ENCODE data around the gene FAM89B.

The FAM89B gene

GRCh38 chr11:65591939-65592857 is 19.9 kb downstream of the FAM89B start:
- H3K4me3 Mint-ChIP-seq: no peak overlapping the region
- no peaks in the 10 kb centered on the region for H3K9me3 Mint-ChIP-seq
- peaks cover 45% of the 10 kb centered on the region for H3K4me1 Mint-ChIP-seq (ENCODE audit: low read depth)
- DNase-seq: no peak
- no peak overlapping the region for H3K27ac Mint-ChIP-seq
- H3K36me3 Mint-ChIP-seq (ENCODE audit: low read depth): peaks cover 63% of the 10 kb centered on the region
- H3K27me3 Mint-ChIP-seq: no peaks in the 10 kb centered on the region

GRCh38 chr11:65592858-65593517 is 20.6 kb downstream of the FAM89B start:
- Mint-ChIP-seq H3K4me3 (no peak overlapping the region), H3K27me3 (no peaks in the 10 kb centered on the region), H3K4me1 (ENCODE audit: low read depth) (peaks cover 38% of the 10 kb centered on the region), H3K9me3 (no peaks in the 10 kb centered on the region), H3K27ac (peak overlapping the region; percentile 57), H3K36me3 (ENCODE audit: low read depth) (peaks cover 63% of the 10 kb centered on the region)
- DNase-seq: no peak

DNA sequence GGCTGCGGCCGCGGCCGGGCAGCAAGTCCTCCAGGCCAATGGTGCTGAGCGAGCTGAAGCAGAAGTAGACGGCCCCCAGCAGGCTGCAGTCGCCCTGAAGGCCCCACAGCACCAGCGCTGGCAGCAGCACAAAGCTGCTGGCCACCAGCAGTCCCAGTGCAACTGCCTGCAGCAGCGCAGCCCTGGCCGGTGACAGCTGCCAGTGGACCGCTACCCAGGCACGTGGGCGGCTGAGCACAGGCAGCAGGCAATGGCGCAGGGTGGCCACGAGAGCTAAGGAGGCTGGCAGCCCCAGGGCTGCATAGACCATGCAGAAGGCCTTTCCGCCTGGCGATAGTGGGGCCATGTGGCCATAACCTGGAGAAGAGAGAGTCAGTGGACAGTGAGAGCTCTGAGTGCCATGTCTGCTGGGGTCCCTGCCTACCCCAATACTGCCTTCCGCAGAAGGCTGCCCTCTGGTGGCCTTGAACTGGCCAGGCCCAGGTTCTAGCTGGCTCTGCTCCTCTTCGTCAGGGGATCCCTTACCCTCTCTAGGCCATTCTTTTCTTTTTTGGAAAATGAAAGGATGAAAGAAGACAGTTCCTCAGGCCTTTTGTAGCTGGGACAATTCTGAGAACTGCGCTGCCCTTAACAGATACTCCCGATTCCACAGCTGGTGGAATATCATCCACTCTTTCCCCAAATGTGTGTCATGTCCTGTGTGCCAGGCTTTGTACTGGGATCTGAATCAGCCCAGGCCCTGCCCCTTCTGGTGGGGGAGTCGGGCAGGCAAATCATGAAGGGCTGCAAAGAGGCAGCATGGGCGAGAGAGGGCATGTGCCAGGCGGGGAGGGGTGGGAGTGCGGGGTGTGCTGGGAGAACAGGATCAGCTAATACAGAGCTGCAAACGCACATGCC is 21.4 kb downstream of the FAM89B start:
- Mint-ChIP-seq H3K27me3 (no peaks in the 10 kb centered on the region), H3K27ac (peak overlapping the region; percentile 71), H3K9me3 (no peaks in the 10 kb centered on the region), H3K4me1 (ENCODE audit: low read depth) (peaks cover 30% of the 10 kb centered on the region), H3K4me3 (no peak overlapping the region), H3K36me3 (ENCODE audit: low read depth) (peaks cover 63% of the 10 kb centered on the region)
- DNase-seq: peak; percentile 67

DNA sequence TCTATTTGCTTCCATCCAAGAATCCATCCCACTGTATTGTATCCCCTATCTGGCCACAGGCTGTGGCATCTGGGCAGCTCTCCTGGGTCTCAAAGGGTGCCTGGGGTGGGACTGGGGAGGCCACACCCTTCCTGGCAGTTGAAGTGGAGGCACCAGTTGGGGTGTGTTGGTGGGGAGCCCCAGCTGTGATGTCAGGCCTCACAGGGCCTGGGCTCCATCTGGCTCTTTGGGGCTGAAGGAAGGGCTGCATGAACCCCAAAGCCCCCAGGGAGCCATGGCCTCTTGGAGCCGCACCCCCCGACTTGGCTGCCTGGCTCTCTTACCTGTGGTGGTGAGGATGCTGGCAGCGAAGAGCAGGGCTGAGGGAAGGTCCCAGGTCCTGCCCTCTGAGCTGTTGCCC is 22.8 kb downstream of the FAM89B start:
- DNase-seq: no peak
- peak overlapping the region; percentile 50 for H3K27ac Mint-ChIP-seq
- H3K4me3 Mint-ChIP-seq: no peak overlapping the region
- no peaks in the 10 kb centered on the region for H3K27me3 Mint-ChIP-seq
- H3K9me3 Mint-ChIP-seq: no peaks in the 10 kb centered on the region
- H3K36me3 Mint-ChIP-seq (ENCODE audit: low read depth): peaks cover 61% of the 10 kb centered on the region
- peaks cover 19% of the 10 kb centered on the region for H3K4me1 Mint-ChIP-seq (ENCODE audit: low read depth)

DNA sequence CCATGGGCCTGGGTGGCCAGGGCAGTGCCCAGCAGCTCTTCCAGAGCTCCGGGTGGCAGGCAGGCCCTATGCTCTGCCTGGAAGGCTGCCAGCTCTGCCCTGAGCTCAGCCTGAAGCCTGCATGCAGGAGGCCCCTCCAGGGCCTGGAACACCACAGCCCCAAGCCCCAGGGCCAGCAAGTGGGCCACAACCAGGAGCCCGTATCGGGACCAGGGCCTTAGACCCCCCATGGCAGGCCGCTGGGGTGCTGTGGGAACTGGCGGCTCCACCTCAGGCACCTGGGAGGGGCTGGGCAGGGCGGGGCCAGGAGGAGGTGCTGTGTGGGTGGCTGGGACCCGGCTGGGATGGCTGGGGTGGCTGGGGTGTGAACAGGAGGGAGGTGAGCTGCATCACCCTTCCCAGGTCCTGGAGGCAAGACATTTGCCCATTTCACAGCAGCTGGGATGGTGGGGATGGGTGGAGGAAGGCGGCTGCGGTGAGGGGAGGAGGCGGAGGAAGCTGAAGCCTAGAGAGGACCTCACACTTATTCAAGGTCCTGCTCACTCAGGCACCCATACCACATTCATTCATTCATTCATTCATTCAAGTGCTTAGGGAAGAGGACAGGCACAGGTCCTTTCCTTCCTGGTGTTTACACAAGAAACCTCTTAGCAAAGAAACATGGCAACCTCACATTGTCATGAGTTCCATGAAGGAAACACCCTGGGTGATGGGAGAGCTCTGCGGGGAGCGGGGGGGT is 23.4 kb downstream of the FAM89B start, which contains the start of gene KCNK7:
Gene KCNK7, minus strand, starts transcription at position 258 of the 739 bp plus-strand sequence. Its CDS starts 28 bp downstream, at position 230.
- Mint-ChIP-seq H3K9me3 (no peaks in the 10 kb centered on the region), H3K4me1 (ENCODE audit: low read depth) (peaks cover 19% of the 10 kb centered on the region), H3K27ac (peak within 1 kb of the TSS; percentile 67), H3K27me3 (no peaks in the 10 kb centered on the region), H3K4me3 (no peak within 1 kb of the TSS), H3K36me3 (ENCODE audit: low read depth) (peaks cover 57% of the 10 kb centered on the region)
- no peak for DNase-seq

GRCh38 chr11:65596520-65596919 is 24.2 kb downstream of the FAM89B start:
- Mint-ChIP-seq H3K36me3 (ENCODE audit: low read depth) (peaks cover 57% of the 10 kb centered on the region), H3K4me3 (no peak overlapping the region), H3K27me3 (no peaks in the 10 kb centered on the region), H3K9me3 (no peaks in the 10 kb centered on the region), H3K4me1 (ENCODE audit: low read depth) (peaks cover 19% of the 10 kb centered on the region), H3K27ac (no peak overlapping the region)
- no peak for DNase-seq

- Mint-ChIP-seq H3K4me3 (no peak overlapping the region), H3K9me3 (no peaks in the 10 kb centered on the region), H3K27me3 (no peaks in the 10 kb centered on the region), H3K36me3 (ENCODE audit: low read depth) (peaks cover 57% of the 10 kb centered on the region), H3K4me1 (ENCODE audit: low read depth) (peaks cover 19% of the 10 kb centered on the region), H3K27ac (no peak overlapping the region)
- DNase-seq: no peak
These were observed 25.9 kb downstream of the FAM89B start for GRCh38 chr11:65598258-65598699.

GRCh38 chr11:65599216-65599954 is 27.0 kb downstream of the FAM89B start:
- H3K27me3 Mint-ChIP-seq: no peaks in the 10 kb centered on the region
- peaks cover 12% of the 10 kb centered on the region for H3K4me1 Mint-ChIP-seq (ENCODE audit: low read depth)
- no peak for DNase-seq
- H3K27ac Mint-ChIP-seq: peak overlapping the region; percentile 17
- H3K9me3 Mint-ChIP-seq: no peaks in the 10 kb centered on the region
- H3K4me3 Mint-ChIP-seq: no peak overlapping the region
- peaks cover 60% of the 10 kb centered on the region for H3K36me3 Mint-ChIP-seq (ENCODE audit: low read depth)

GRCh38 chr11:65599955-65600246 is 27.6 kb downstream of the FAM89B start:
- Mint-ChIP-seq H3K27ac (no peak overlapping the region), H3K36me3 (ENCODE audit: low read depth) (peaks cover 66% of the 10 kb centered on the region), H3K4me3 (no peak overlapping the region), H3K27me3 (no peaks in the 10 kb centered on the region), H3K4me1 (ENCODE audit: low read depth) (peaks cover 11% of the 10 kb centered on the region), H3K9me3 (no peaks in the 10 kb centered on the region)
- no peak for DNase-seq

GRCh38 chr11:65604258-65604657 is 31.9 kb downstream of the FAM89B start:
- Mint-ChIP-seq H3K4me1 (ENCODE audit: low read depth) (peaks cover 9% of the 10 kb centered on the region), H3K27ac (peak overlapping the region; percentile 50), H3K27me3 (no peaks in the 10 kb centered on the region), H3K36me3 (ENCODE audit: low read depth) (peaks cover 79% of the 10 kb centered on the region), H3K9me3 (no peaks in the 10 kb centered on the region), H3K4me3 (no peak overlapping the region)
- no peak for DNase-seq

- Mint-ChIP-seq H3K4me3 (no peak overlapping the region), H3K27me3 (no peaks in the 10 kb centered on the region), H3K36me3 (ENCODE audit: low read depth) (peaks cover 90% of the 10 kb centered on the region), H3K27ac (no peak overlapping the region), H3K9me3 (no peaks in the 10 kb centered on the region), H3K4me1 (ENCODE audit: low read depth) (peaks cover 35% of the 10 kb centered on the region)
- no peak for DNase-seq
These were observed 34.7 kb downstream of the FAM89B start for GRCh38 chr11:65606876-65607613.

DNA sequence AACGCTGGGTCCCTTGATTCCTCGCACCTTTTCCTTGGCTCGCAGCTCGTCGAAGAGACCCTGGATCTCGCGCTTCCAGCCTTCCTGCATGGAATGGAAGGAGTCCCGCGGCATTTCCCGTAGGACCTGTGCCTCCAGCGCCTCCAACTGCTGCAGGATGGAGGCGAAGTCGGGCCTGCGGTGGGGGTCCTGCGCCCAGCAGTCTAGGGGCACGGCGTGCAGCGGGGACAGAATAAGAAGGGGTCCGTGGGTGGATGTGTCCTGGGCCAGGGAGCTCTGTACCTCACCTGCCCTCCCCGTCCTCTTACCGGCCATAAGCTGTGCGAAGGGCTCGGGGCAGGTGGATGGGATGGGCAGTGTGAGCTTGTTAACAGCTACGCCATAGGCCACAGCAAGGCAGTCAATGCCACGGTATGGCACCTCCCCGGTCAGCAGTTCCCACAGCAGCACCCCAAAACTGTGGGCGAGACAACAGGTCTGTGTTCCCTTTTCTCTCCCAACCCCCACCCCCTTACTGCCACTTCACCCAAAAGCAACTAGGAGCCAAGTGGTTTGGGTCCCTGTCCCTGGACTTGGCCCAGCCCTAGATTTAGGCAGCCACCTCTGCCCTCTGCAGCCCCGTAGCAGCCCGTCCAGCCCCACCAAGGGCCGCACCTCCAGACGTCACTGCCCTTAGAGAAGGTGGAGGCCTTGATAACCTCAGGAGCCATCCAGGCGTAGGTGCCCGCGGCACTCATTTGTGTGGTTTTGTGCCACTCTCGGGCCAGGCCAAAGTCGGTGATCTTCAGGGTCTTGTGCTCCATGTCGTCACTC is 35.5 kb downstream of the FAM89B start:
- Mint-ChIP-seq H3K9me3 (no peaks in the 10 kb centered on the region), H3K27me3 (no peaks in the 10 kb centered on the region), H3K36me3 (ENCODE audit: low read depth) (peaks cover 91% of the 10 kb centered on the region), H3K4me3 (no peak overlapping the region), H3K4me1 (ENCODE audit: low read depth) (peaks cover 42% of the 10 kb centered on the region), H3K27ac (peak overlapping the region; percentile 65)
- no peak for DNase-seq

Data from activated T-cell treated with anti-CD3 and anti-CD28 coated beads, Interleukin-2, amount 50 U/mL, for 24 hours (primary cell).